Endodermal cell (in vitro differentiated cells): ENCODE data around the gene PPP1CB. TPM values are rescaled to one million over a fixed set of nuclear protein-coding genes. Genes with fewer than 3 reads are reported as not detected.

Experiments
- DNase-seq: peaks from one replicate; pipeline ENCODE4 v3.0.0-alpha.2; 2017
- H3K27ac ChIP-seq: 2 replicates; pipeline ENCODE4 v1.5.1; 2013; ENCODE audit warnings: mild to moderate bottlenecking, low read depth, low read length, moderate library complexity
- H3K27me3 ChIP-seq: 2 replicates; pipeline ENCODE4 v1.6.1; 2013; ENCODE audit warnings: mild to moderate bottlenecking, low read length, moderate library complexity; ENCODE audit not compliant: insufficient read depth, control insufficient read depth, poor library complexity, severe bottlenecking
- H3K36me3 ChIP-seq: 2 replicates; pipeline ENCODE4 v1.7.0; 2013; ENCODE audit warnings: mild to moderate bottlenecking, low read length, moderate library complexity; ENCODE audit not compliant: control insufficient read depth, insufficient read depth
- H3K4me1 ChIP-seq: one replicate; pipeline ENCODE4 v1.7.0; 2013; ENCODE audit warnings: low read length; ENCODE audit not compliant: control insufficient read depth, insufficient read depth
- H3K4me3 ChIP-seq: 2 replicates; pipeline ENCODE4 v1.5.1; 2013; ENCODE audit warnings: mild to moderate bottlenecking, low read length, moderate library complexity
- H3K9ac ChIP-seq: 2 replicates; pipeline ENCODE4 v1.6.1; 2013; ENCODE audit warnings: mild to moderate bottlenecking, low read length, moderate library complexity; ENCODE audit not compliant: poor library complexity, severe bottlenecking; ENCODE audit errors: extremely low read depth
- H3K9me3 ChIP-seq: 2 replicates; pipeline ENCODE4 v1.6.1; 2013; ENCODE audit warnings: mild to moderate bottlenecking, low read length, moderate library complexity; ENCODE audit not compliant: control insufficient read depth
- H3K27ac Mint-ChIP-seq: 2 replicates; pipeline ENCODE4 v1.8.0; 2020; ENCODE audit warnings: mixed read lengths
- H3K27me3 Mint-ChIP-seq: 2 replicates; pipeline ENCODE4 v1.8.0; 2021; ENCODE audit warnings: mild to moderate bottlenecking, mixed read lengths; ENCODE audit not compliant: insufficient read depth
- H3K36me3 Mint-ChIP-seq: 2 replicates; pipeline ENCODE4 v1.8.0; 2020; ENCODE audit warnings: low read depth, mixed read lengths
- H3K4me1 Mint-ChIP-seq: 2 replicates; pipeline ENCODE4 v1.8.0; 2020; ENCODE audit warnings: mixed read lengths
- H3K4me3 Mint-ChIP-seq: 2 replicates; pipeline ENCODE4 v1.8.0; 2020; ENCODE audit warnings: mild to moderate bottlenecking, moderate library complexity, mixed read lengths
- H3K9me3 Mint-ChIP-seq: 2 replicates; pipeline ENCODE4 v1.8.0; 2020; ENCODE audit warnings: mild to moderate bottlenecking, mixed read lengths
- CTCF ChIP-seq: fragments of 200-600 bp; sonication (generic); conservative IDR thresholded peaks from 2 replicates; pipeline ENCODE4 v1.5.0; 2021; ENCODE audit warnings: antibody characterized with exemption, mild to moderate bottlenecking
- WGBS, 2 experiments: methylation state at CpG; one replicate each; pipeline versions ENCODE4 v1.1.5 to v1.1.7; 2013; ENCODE audit warnings: missing lambda C conversion rate in 2 of 2, mixed read lengths in 1 of 2; ENCODE audit not compliant: insufficient coverage in 1 of 2, insufficient read length in 1 of 2; 5-methylcytosine and 5-hydroxymethylcytosine counted together
- total RNA-seq, 2 donors: library from RNA; stranded (reverse); fragmentation: NEBNext Ultra II Directional in 1 of 2; extraction: Animal tissue kit (Norgen Biotek cat#: 25700) in 1 of 2; gene quantifications; 2 replicates in 1 of 2; 3 replicates in 1 of 2; pipeline ENCODE4 v1.2.1, GENCODE V29; 2021

The PPP1CB gene
- total RNA-seq, 2 donors from 2014 or later, result 175 to 201 TPM

GRCh38 chr2:28821295-28821958 lies 69.8 kb downstream of the PPP1CB start:
- Mint-ChIP-seq H3K27ac (no peak overlapping the region), H3K36me3 (no peaks in the 10 kb centered on the region), H3K4me3 (no peak overlapping the region), H3K27me3 (no peaks in the 10 kb centered on the region), H3K9me3 (no peaks in the 10 kb centered on the region), H3K4me1 (peaks cover 1% of the 10 kb centered on the region)
- no peak overlapping the region for H3K27ac ChIP-seq
- H3K36me3 ChIP-seq, result no peaks in the 10 kb centered on the region
- no peaks in the 10 kb centered on the region for H3K4me1 ChIP-seq
- no peaks in the 10 kb centered on the region for H3K9me3 ChIP-seq
- H3K27me3 ChIP-seq, result no peaks in the 10 kb centered on the region
- no peak overlapping the region for H3K4me3 ChIP-seq
- H3K9ac ChIP-seq, result no peak overlapping the region
- DNase-seq, result peak; percentile 88
- 24 to 27% methylated on average over 5 to 8 of the region's 8 CpGs for WGBS, 2 experiments
- TF ChIP-seq CTCF, result peak; percentile 80

GRCh38 chr2:28822036-28822435 lies 70.4 kb downstream of the PPP1CB start:
- no peaks in the 10 kb centered on the region for H3K36me3 ChIP-seq
- no peak overlapping the region for H3K27ac ChIP-seq
- H3K4me1 Mint-ChIP-seq, result peaks cover 1% of the 10 kb centered on the region
- no peak for TF ChIP-seq CTCF
- no peaks in the 10 kb centered on the region for H3K27me3 Mint-ChIP-seq
- H3K4me3 Mint-ChIP-seq, result no peak overlapping the region
- H3K27me3 ChIP-seq, result no peaks in the 10 kb centered on the region
- no peaks in the 10 kb centered on the region for H3K4me1 ChIP-seq
- H3K9me3 Mint-ChIP-seq, result no peaks in the 10 kb centered on the region
- DNase-seq, result no peak
- no peak overlapping the region for H3K9ac ChIP-seq
- no peak overlapping the region for H3K4me3 ChIP-seq
- no peaks in the 10 kb centered on the region for H3K9me3 ChIP-seq
- no peaks in the 10 kb centered on the region for H3K36me3 Mint-ChIP-seq
- H3K27ac Mint-ChIP-seq, result no peak overlapping the region

- Histone ChIP-seq H3K36me3 (no peaks in the 10 kb centered on the region), H3K9ac (no peak overlapping the region), H3K9me3 (no peaks in the 10 kb centered on the region), H3K27ac (no peak overlapping the region), H3K4me1 (no peaks in the 10 kb centered on the region), H3K4me3 (no peak overlapping the region), H3K27me3 (no peaks in the 10 kb centered on the region)
- Mint-ChIP-seq H3K4me3 (no peak overlapping the region), H3K27ac (no peak overlapping the region), H3K9me3 (no peaks in the 10 kb centered on the region), H3K4me1 (peaks cover 1% of the 10 kb centered on the region), H3K36me3 (no peaks in the 10 kb centered on the region), H3K27me3 (no peaks in the 10 kb centered on the region)
- WGBS, 2 experiments, result 93% methylated on average over 2 of the region's 2 CpGs; no CpG with 5 or more reads in 1 of the 2 experiments
- DNase-seq, result no peak
- TF ChIP-seq CTCF, result no peak
Observed at GRCh38 chr2:28824207-28824606, 72.6 kb downstream of the PPP1CB start.
